ENCODE data around the gene EBF4.
A peak's percentile ranks its signal among the peaks of the same experiment; 100 is the strongest.

EBF4 gene

GRCh38 chr20:2703716-2704475 lies 11.3 kb downstream of the EBF4 start:
- DNase-seq = no peak

- no peak for DNase-seq
These were observed 13.5 kb downstream of the EBF4 start for GRCh38 chr20:2705931-2706645.

GRCh38 chr20:2706688-2707352 lies 14.2 kb downstream of the EBF4 start:
- no peak for DNase-seq

GRCh38 chr20:2707353-2708072 lies 14.9 kb downstream of the EBF4 start:
- no peak for DNase-seq

GRCh38 chr20:2708073-2708415 lies 15.5 kb downstream of the EBF4 start:
- DNase-seq = no peak

- DNase-seq = no peak
These were observed 16.1 kb downstream of the EBF4 start for GRCh38 chr20:2708665-2709064.

GRCh38 chr20:2709205-2709981 lies 16.8 kb downstream of the EBF4 start:
- DNase-seq = no peak

- no peak for DNase-seq
These were observed 20.7 kb downstream of the EBF4 start for GRCh38 chr20:2713285-2713684.

GRCh38 chr20:2729251-2729713 lies 36.7 kb downstream of the EBF4 start:
- DNase-seq = no peak

GRCh38 chr20:2729791-2730190 lies 37.2 kb downstream of the EBF4 start:
- DNase-seq = no peak

- DNase-seq = no peak
These were observed 42.3 kb downstream of the EBF4 start for GRCh38 chr20:2734899-2735298.

- DNase-seq = no peak
These were observed 43.9 kb downstream of the EBF4 start for GRCh38 chr20:2736441-2736840.

GRCh38 chr20:2738331-2739041 lies 45.9 kb downstream of the EBF4 start:
- DNase-seq = no peak

GRCh38 chr20:2739042-2739398 lies 46.4 kb downstream of the EBF4 start:
- DNase-seq = no peak

- no peak for DNase-seq
These were observed 48.1 kb downstream of the EBF4 start for GRCh38 chr20:2740702-2741101.

GRCh38 chr20:2741463-2741862 lies 48.9 kb downstream of the EBF4 start:
- DNase-seq = no peak

- DNase-seq = no peak
These were observed 49.3 kb downstream of the EBF4 start for GRCh38 chr20:2741881-2742280.

GRCh38 chr20:2742431-2742830 lies 49.9 kb downstream of the EBF4 start:
- DNase-seq = no peak

GRCh38 chr20:2742934-2743559 lies 50.5 kb downstream of the EBF4 start:
- DNase-seq = peak; percentile 63

GRCh38 chr20:2745060-2745910 lies 52.7 kb downstream of the EBF4 start:
- no peak for DNase-seq
